ENCODE results near the gene SLC10A4.

The SLC10A4 gene

DNA sequence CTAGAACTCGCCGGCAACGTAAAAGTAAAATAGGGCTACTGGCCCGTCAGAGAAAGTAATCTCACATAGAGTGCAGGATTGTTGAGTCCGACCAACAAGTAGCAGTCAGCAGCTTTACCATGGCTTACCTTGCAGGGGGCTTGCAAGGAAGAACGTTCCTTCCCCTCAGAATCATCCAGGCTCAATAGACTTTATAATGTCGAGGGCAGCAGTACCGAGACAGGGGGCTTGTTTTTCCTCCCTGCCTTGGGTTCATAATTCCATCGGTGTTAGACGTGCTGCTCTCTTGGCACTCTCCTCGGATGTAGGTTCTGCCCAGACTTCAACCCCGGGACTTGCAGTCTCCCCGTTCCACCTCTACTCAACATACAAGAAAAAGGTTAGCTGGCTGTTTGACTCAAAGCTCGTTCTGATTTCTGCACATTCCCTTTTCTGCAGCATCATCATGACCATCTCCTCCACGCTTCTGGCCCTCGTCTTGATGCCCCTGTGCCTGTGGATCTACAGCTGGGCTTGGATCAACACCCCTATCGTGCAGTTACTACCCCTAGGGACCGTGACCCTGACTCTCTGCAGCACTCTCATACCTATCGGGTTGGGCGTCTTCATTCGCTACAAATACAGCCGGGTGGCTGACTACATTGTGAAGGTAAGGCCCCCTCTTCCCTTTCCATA, 1.5 kb downstream of the SLC10A4 start:
- in situ Hi-C loops (cut with MboI; ENCODE audit: low sequenced_read_pairs), result no loop called here

DNA sequence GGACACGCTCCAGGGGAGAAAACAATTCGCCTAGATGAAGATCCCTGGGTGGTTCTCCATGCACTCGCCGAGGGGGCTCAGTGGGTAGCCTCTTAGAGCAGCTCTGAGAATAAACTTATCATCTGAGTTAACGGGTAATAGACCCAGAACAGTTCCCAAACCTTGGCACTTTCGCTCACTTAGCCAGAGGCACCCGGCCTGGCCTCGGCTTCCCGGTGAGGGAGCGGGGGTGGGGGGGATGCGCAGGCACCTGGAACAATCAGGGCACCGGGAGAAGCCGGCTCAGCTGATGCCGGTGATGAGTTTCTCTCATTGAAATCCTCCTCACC, 6.5 kb downstream of the SLC10A4 start:
- in situ Hi-C loops (cut with MboI; ENCODE audit: low sequenced_read_pairs), result no loop called here

DNA sequence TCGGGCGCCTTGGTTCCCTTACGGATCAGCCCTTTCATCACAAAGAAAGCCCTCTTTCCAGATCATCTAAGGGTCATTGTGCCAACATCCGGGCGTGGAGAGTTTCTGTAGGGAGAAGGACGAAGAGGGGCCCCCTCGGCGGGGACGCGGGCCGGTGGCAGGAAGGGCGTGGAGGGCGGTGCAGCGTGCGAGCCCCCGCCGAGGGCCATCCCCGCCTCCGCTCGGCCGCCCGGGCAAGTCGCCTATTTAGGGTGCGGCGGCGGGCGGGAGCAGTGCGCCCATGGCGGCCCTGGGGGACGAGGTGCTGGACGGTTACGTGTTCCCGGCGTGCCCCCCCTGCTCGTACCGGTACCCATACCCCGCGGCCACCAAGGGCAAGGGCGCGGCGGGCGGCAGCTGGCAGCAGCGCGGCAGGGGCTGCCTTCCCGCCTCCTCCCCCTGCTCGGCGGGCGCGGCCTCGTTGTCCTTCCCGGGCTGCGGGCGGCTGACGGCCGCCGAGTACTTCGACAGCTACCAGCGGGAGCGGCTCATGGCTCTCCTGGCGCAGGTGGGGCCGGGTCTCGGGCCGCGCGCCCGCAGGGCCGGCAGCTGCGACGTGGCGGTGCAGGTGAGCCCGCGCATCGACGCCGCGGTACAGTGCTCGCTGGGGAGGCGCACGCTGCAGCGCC, 7.0 kb downstream of the SLC10A4 start, which contains the start of gene ZAR1:
ZAR1 (plus strand) TSS at position 241 of the 668 bp plus-strand sequence; CDS start at position 281, 40 bp downstream.
- in situ Hi-C loops (cut with MboI; ENCODE audit: low sequenced_read_pairs), result no loop called here

DNA sequence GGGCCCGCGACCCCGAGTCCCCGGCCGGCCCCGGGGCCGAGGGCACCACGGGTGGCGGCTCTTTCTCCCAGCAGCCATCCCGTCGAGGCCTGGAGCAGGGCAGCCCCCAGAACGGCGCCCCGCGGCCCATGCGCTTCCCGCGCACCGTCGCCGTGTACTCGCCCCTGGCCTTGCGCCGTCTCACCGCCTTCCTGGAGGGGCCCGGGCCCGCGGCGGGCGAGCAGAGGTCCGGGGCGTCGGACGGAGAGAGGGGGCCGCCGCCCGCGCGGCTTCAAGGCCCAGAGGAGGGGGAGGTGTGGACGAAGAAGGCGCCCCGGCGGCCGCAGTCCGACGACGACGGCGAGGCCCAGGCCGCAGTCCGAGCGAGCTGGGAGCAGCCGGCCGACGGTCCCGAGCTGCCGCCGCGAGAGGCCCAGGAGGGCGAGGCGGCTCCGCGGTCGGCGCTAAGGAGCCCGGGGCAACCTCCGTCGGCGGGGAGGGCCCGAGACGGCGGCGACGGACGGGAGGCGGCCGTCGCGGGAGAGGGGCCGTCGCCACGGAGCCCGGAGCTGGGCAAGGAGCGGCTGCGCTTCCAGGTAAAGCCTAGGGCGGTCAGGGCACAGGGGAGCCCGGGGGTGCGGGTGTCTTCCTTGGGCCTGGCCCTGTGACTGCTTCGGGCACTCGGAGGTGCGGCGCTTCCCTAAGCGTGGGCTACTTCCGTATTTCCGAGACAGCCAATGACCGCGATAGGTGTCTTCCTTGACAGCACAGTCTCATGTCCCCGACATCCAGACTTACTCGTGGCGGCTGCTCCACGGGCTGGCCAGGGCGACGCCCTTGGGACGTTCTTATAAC, 7.8 kb downstream of the SLC10A4 start:
- in situ Hi-C loops (cut with MboI; ENCODE audit: low sequenced_read_pairs), result no loop called here

DNA sequence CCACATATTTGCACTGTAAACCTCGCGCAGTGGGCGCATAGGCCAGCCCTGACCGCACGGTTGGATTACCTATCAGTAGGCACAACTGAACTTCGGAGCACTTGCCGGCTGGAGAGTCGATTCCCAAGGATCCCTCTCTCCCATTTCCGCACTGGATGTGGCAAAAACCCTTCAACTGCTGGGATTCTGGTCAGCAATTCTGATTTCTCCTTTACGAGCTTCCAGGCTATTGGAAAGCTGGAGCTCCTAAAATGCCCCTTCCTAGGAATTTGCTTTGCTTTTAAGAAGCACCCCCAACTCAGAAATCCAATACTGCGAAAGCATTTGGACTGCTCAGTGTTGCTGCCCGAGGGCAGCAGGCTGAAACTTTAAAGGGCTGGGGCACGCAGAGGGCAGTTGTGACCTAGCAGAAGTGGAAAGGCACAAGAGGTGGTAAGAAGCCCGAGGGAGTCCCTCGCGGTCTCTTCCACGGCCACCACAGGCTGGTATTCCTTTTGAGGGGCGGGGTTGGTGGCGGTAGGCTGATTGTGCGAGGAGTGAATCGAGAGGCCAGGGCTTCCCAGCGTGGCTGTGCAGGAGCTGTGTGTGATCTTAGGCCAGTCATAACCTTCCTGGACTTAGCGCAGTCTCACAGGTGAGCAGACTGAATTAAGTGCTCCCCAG, 8.5 kb downstream of the SLC10A4 start:
- in situ Hi-C loops (cut with MboI; ENCODE audit: low sequenced_read_pairs), result no loop called here

DNA sequence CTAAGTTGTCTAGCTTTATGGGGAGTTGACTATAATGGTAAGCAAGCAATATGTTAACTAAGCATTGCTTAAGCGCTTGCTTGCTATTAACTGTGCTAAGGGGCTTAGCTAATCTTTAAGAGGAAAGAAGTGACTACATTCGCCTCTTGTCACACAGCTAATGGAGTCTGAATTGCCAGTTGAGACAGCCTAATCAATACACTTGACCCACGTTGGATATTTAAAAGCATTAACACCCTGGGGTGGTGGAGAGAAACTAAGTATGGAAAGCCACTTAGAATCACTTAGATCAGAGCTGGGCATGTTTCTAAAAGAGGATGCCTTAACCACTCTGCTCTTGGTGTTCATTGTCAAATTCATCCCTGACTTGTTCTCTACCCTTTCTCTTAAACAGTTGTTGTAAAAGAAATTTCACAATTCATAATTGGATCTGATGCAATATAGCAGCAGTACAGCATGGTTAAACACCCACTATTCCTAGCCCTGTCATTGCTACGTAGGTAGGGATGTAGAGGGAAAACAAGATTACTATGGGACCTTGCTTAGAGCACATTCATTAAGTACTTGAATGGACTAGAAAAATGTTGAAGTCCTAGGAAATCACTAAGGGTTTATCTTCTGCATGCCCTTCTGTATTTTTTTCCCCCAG, 10.4 kb downstream of the SLC10A4 start:
- in situ Hi-C loops (cut with MboI; ENCODE audit: low sequenced_read_pairs), result no loop called here

- in situ Hi-C loops (cut with MboI; ENCODE audit: low sequenced_read_pairs), result no loop called here
Observed at GRCh38 chr4:48495941-48496340, 12.8 kb downstream of the SLC10A4 start.

DNA sequence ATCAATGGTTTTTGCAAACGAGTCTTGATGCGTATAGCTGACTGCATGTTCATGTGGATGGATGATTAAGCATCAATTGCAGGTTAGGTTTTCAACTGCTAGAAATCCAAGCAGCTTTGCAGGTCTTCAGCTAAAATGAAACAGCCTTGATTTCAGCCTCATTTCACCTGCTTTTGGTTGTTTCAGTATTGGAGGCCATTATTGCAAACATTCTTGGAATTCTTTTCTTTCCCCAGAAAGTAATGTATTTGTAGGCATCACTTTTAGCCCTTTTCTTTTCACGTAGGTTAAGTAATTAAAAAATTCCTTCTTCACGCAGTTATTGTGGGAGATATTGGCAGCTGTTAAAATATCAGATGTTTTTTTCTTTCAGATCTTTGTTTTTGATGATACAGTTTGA, 15.8 kb downstream of the SLC10A4 start:
- in situ Hi-C loops (cut with MboI; ENCODE audit: low sequenced_read_pairs), result no loop called here

DNA sequence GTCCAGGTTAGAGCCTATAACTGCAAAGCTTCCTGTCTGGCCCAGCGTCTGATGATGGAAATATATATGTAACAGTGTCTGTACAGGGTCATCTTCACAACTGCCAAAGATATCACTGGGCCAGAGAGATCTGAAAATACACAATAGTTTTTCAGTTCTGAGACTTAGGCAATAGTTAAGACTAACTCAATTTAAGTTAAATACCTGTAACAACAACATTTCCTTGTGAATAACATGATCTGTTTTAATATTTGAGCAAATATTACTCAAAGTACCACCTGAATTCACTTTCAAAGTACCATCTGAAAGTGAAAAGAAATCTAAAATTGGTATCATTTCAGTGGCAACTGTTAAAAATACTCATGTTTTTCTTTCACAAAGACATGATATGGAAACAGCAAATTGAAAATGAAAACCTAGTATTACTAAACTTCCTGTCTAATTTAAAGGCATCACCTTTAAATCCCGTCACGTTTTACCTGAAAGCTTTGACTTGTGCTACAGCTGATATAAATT, 16.5 kb downstream of the SLC10A4 start:
- in situ Hi-C loops (cut with MboI; ENCODE audit: low sequenced_read_pairs), result no loop called here

GRCh38 chr4:48503233-48504025, 20.3 kb downstream of the SLC10A4 start:
- in situ Hi-C loops (cut with MboI; ENCODE audit: low sequenced_read_pairs), result no loop called here

- in situ Hi-C loops (cut with MboI; ENCODE audit: low sequenced_read_pairs), result no loop called here
Observed at GRCh38 chr4:48504026-48504330, 20.8 kb downstream of the SLC10A4 start.

DNA sequence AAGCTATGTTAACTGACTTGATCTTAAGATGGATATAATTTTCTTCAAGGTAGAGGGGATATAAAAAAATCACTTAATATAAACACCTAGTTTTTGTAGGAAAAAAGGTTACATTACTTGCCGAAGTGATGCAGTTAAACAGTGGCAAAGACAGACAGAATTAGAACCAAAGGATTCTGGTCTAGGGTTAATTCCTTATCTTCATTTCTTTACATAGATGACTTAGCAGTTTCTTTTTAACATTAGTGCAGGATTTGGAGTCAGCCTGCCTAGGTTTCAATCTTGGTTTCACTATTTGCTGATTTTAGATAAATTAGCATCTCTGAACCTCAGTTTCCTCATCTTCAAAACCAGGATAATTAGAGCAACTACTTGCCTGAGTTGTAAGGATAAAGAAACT, 21.2 kb downstream of the SLC10A4 start:
- in situ Hi-C loops (cut with MboI; ENCODE audit: low sequenced_read_pairs), result no loop called here

DNA sequence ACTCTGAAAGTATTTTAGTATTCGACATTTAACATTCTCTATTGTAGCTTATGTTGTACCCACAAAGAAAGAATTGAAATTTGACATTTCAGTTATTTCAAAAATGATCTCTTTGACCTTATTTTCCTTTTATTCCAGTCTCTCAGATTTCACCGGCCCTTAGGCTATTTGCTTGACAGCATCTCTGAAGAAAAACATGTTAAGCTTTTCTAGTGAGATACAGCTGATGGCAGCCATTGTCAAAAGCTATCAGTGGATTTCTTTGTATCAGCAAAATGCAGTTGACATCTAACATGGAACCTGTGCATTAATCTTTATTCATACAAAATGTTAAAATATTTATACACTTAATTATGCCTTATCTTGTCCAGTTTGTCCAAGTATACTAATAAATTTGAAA, 23.6 kb downstream of the SLC10A4 start:
- in situ Hi-C loops (cut with MboI; ENCODE audit: low sequenced_read_pairs), result no loop called here

- in situ Hi-C loops (cut with MboI; ENCODE audit: low sequenced_read_pairs), result no loop called here
Observed at GRCh38 chr4:48509543-48509942, 26.4 kb downstream of the SLC10A4 start.

DNA sequence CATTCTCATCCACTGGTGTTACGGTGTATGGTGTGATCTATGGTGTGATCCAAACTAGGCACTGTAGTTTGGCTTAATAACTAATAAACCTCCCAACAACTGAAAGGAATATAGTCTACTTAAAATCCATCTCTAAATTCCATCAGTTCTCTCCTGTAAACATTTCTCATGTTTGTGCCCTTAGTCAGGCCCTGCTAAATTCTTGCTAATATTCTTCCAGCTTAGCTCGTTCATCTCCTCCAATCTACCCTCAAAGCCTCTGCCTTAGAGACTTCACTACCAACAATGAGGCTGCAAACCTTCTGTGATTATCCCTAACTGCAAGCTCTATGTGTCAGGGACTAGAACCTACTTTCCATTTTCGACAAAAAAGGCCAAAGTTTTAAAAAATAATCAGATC, 35.0 kb downstream of the SLC10A4 start:
- in situ Hi-C loops (cut with MboI; ENCODE audit: low sequenced_read_pairs), result no loop called here

GRCh38 chr4:48526406-48526805, 43.3 kb downstream of the SLC10A4 start:
- in situ Hi-C loops (cut with MboI; ENCODE audit: low sequenced_read_pairs), result loop anchor here (25.0 kb wide), 1 partner anchor 389 kb away; the partner anchor contains the start of gene TXK

GRCh38 chr4:48538358-48538757, 55.2 kb downstream of the SLC10A4 start:
- in situ Hi-C loops (cut with MboI; ENCODE audit: low sequenced_read_pairs), result loop anchor here (25.0 kb wide), 1 partner anchor 401 kb away; the partner anchor contains the start of gene TXK

All from HL-60/S4 treated with phorbol 12-myristate 13-acetate at 8.2 ng/mL for 4 days and 3 days (cell line).